ENCODE measurements around the gene TXNDC11. TPM values are rescaled to one million over a fixed set of nuclear protein-coding genes. Genes with fewer than 3 reads are reported as not detected.

The TXNDC11 gene
- total RNA-seq, 4 donors from 2014 or later: 45.7 to 67.2 (median 51.4) TPM

DNA sequence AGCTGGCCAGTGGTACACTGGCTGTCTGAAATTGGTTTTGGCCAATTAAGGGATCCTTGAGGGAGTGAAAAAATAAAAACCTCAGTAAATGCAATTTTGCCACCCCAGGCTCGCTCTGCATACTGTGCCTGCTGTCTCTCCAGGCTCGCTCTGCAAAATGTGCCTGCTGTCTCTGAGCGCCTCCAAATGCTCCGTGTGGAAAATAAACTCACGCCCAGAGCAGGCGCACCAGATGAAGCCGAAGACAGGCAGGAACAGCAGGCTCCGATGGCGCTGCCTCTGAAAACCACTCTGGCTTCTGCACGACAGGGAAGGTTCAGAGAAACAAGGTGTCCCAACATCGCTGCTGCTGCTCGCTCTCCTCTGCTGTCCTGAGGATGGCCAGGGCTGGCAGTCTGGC lies 45.3 kb downstream of the TXNDC11 start:
- Histone ChIP-seq H3K4me3 (no peak overlapping the region), H3K9me3 (no peaks in the 10 kb centered on the region), H3K4me1 (no peaks in the 10 kb centered on the region), H3K27me3 (no peaks in the 10 kb centered on the region), H3K36me3 (peaks cover 0 to 72% (median 15%) of the 10 kb centered on the region in 3 donors), H3K27ac (no peak overlapping the region)
- TF ChIP-seq EP300 (IDR thresholded peaks at IDR 0.05) (no peak), POLR2A (IDR thresholded peaks at IDR 0.05) (no peak), CTCF (IDR thresholded peaks at IDR 0.05) (no peak)
- WGBS, 2 donors: 90 to 93% methylated on average over 8 to 12 of the region's 12 CpGs
- no peak for DNase-seq (ENCODE audit: low spot score in 2 of 2)

GRCh38 chr16:11696266-11697012 lies 46.2 kb downstream of the TXNDC11 start:
- Histone ChIP-seq H3K4me3 (no peak overlapping the region), H3K36me3 (peaks cover 0 to 76% (median 22%) of the 10 kb centered on the region in 3 donors), H3K27ac (no peak overlapping the region), H3K27me3 (no peaks in the 10 kb centered on the region), H3K9me3 (no peaks in the 10 kb centered on the region), H3K4me1 (no peaks in the 10 kb centered on the region)
- 92 to 94% methylated on average over 12 of the region's 12 CpGs for WGBS, 2 donors
- no peak for DNase-seq (ENCODE audit: low spot score in 2 of 2)
- TF ChIP-seq CTCF (IDR thresholded peaks at IDR 0.05) (no peak), EP300 (IDR thresholded peaks at IDR 0.05) (no peak), POLR2A (IDR thresholded peaks at IDR 0.05) (no peak)

GRCh38 chr16:11692651-11693050 lies 50.0 kb downstream of the TXNDC11 start:
- H3K9me3 ChIP-seq: no peaks in the 10 kb centered on the region
- H3K36me3 ChIP-seq: peaks cover 0 to 66% (median 16%) of the 10 kb centered on the region in 3 donors
- no peak overlapping the region for H3K27ac ChIP-seq
- WGBS, 2 donors: 90 to 91% methylated on average over 6 of the region's 6 CpGs
- no peak overlapping the region for H3K4me3 ChIP-seq
- peaks cover 0 to 28% (median 7%) of the 10 kb centered on the region in 4 donors for H3K4me1 ChIP-seq
- no peak for DNase-seq (ENCODE audit: low spot score in 2 of 2)
- TF ChIP-seq CTCF (IDR thresholded peaks at IDR 0.05): no peak
- TF ChIP-seq EP300 (IDR thresholded peaks at IDR 0.05): no peak
- TF ChIP-seq POLR2A (IDR thresholded peaks at IDR 0.05): no peak
- H3K27me3 ChIP-seq: no peaks in the 10 kb centered on the region

DNA sequence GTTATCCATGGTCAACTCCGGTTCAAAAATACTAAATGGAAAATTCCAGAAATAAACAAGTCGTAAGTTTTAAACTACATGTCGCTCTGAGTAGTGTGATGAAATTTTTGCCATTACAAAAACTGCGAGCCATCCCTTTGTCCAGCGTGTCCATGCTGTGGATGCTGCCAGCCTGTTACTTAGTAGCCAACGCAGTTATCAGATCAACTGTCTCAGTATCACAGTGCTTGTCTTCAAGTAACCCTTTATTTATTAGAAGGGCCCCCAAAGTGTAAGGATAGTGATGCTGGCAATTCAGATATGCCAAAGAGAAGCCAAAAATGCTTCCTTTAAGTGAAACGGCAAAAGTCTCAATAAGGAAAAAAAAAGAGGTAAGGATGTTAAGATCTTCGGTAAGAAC lies 50.5 kb downstream of the TXNDC11 start:
- Histone ChIP-seq H3K4me3 (no peak overlapping the region), H3K4me1 (peaks cover 0 to 32% (median 7%) of the 10 kb centered on the region in 4 donors), H3K36me3 (peaks cover 0 to 66% (median 12%) of the 10 kb centered on the region in 3 donors), H3K9me3 (no peaks in the 10 kb centered on the region), H3K27ac (no peak overlapping the region), H3K27me3 (no peaks in the 10 kb centered on the region)
- TF ChIP-seq CTCF (IDR thresholded peaks at IDR 0.05): no peak
- no peak for TF ChIP-seq EP300 (IDR thresholded peaks at IDR 0.05)
- no peak for TF ChIP-seq POLR2A (IDR thresholded peaks at IDR 0.05)
- 88 to 92% methylated on average over 8 of the region's 8 CpGs for WGBS, 2 donors
- no peak for DNase-seq (ENCODE audit: low spot score in 2 of 2)

- TF ChIP-seq EP300 (IDR thresholded peaks at IDR 0.05) (no peak), CTCF (IDR thresholded peaks at IDR 0.05) (no peak), POLR2A (IDR thresholded peaks at IDR 0.05) (no peak)
- 90 to 93% methylated on average over 15 of the region's 15 CpGs for WGBS, 2 donors
- H3K36me3 ChIP-seq: peaks cover 0 to 66% (median 12%) of the 10 kb centered on the region in 3 donors
- H3K4me1 ChIP-seq: peaks cover 0 to 36% (median 7%) of the 10 kb centered on the region in 4 donors
- no peak for DNase-seq (ENCODE audit: low spot score in 2 of 2)
- H3K27me3 ChIP-seq: no peaks in the 10 kb centered on the region
- H3K9me3 ChIP-seq: no peaks in the 10 kb centered on the region
- no peak overlapping the region for H3K4me3 ChIP-seq
- H3K27ac ChIP-seq: no peak overlapping the region
These were observed 50.9 kb downstream of the TXNDC11 start for GRCh38 chr16:11691771-11692170.
